HTERT RPE-1 (cell line): ENCODE data around the gene MTR.

ENCODE experiments used
- in situ Hi-C: fragments of 300-500 bp; cut with MboI; formaldehyde crosslinking; loops from 4 replicates; pipeline ENCODE4 v1.14.3; 2020; ENCODE audit warnings: low sequenced_read_pairs

Gene MTR

DNA sequence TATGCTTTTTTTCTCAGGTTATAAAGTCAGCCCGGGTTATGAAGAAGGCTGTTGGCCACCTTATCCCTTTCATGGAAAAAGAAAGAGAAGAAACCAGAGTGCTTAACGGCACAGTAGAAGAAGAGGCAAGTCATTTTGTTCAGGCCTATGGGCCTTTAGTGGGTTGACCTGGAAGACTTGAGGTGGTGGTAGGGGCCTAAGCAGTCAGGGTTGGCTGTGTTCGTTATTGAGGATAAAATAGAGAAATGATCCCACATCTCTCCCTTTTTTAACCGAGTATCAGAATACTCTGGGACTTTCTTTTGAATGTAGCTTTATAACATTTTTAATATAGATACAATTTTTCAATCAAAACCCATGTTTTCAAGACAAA lies 67.1 kb downstream of the MTR start:
- in situ Hi-C loops = no loop called here

- in situ Hi-C loops = no loop called here
These were observed 67.6 kb downstream of the MTR start for GRCh38 chr1:236862615-236863211.

GRCh38 chr1:236864211-236864610 lies 69.1 kb downstream of the MTR start:
- in situ Hi-C loops = no loop called here

DNA sequence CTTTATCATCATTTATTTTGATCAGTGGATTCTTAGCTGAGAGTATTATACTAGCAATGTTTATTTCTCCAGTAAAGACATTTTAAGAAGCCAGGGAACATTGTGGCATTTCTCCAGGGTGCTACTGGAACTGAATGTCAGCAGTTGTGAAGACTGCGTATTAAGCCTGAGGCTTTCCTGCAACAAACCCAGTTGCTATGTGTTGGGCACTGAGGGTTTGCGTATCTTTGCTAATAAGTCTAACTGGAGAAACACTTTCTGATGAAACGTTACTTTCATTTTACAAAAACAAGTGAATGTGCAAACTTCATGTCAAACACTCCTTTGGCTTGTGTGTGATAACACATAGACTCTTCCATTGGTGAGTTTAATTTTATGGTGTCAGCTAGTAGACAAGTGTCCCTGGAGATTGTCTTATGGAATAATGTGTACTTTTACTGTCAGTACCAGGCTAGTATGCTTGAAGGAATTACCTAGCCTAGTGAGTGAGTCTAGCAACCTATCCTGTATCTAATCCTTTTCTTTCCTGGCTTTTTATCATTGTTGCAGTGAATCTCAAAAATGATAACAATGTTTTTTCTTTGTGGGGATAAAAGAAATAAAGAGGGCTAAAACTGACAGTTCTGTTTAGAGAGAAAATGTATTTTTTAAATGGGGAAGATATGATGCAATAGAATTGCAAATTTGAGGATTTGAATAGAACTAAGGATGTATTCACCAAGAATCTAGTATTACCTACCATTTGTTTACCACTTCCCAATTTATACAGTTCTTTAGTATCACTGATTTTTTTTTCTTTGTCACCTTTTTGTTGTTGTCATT lies 70.1 kb downstream of the MTR start:
- in situ Hi-C loops = no loop called here

DNA sequence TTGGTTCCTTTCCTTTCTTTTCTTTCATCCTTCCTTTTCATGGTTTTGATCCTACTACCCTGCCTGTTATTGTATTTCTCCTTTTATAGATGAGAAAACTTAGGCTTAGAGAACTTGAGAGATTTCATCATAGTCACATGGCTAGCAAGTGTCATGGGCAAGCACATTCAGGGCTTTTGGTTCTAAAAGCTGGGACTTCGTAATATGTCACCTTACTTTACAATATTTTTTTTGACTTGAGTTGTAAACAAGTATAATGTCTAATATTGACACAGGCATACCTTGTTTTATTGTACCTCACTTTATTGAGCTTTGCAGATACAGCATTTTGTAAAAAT lies 70.7 kb downstream of the MTR start:
- in situ Hi-C loops = no loop called here

DNA sequence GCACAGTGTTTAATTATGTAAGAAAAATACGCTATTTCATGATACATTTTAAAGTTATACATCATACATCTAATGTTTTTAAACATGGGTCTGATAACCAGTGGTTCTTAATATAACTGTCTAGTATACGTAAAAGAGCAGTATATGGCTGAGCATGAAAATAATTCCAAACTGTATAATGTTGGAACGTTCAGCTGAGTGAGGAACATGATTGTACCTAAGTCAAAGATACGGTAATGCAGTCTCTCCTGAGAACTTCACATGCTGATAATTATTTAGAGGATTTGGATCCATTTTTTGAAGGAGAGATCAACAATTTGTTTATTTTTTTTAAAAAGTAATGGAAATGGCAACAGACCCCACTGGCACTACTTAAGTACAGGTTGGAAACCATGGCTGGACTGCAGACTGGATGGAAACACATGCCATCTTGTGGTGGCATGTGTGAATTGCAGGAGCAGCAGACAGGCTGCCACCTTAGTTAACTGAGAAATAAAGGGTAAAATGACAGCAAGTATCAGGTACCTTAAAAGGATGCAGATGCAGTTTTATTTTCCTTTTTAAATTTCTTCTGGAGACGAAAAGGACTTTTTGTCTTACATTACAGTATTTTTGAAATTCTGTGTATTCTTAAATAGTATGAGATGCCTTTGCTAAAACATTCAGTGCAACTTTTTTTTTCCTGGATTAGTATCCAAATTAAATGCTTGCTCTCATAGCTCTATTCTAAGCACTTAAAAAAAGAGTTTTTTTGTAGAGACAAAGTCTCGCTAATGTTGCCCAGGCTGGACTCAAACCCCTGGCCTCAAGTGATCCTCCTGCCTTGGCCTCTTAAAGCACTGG lies 73.8 kb downstream of the MTR start:
- in situ Hi-C loops = no loop called here

- in situ Hi-C loops = no loop called here
These were observed 74.8 kb downstream of the MTR start for GRCh38 chr1:236869911-236870310.

DNA sequence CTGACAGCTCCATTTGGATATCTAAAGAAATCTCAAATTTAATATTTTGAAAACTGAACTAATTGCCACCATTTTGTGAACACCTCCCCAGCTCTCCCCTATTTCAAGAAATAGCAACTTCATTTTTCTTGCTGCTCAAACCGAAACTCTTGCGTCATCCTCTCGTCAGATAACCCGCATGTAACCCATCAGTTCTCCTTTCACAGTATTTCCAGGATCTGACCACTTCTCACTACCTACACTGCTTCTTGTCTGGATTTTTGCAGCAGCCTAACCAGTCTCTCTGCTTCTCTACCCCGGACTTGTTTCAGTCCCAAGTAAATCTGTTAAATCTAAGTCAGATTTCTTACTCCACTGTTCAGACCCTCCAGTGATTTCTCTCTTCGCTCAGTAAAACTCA lies 75.6 kb downstream of the MTR start:
- in situ Hi-C loops = no loop called here

- in situ Hi-C loops = no loop called here
These were observed 77.1 kb downstream of the MTR start for GRCh38 chr1:236872075-236872666.

GRCh38 chr1:236875975-236876374 lies 80.9 kb downstream of the MTR start:
- in situ Hi-C loops = no loop called here

GRCh38 chr1:236877661-236878060 lies 82.6 kb downstream of the MTR start:
- in situ Hi-C loops = no loop called here

GRCh38 chr1:236880209-236880608 lies 85.1 kb downstream of the MTR start:
- in situ Hi-C loops = no loop called here

DNA sequence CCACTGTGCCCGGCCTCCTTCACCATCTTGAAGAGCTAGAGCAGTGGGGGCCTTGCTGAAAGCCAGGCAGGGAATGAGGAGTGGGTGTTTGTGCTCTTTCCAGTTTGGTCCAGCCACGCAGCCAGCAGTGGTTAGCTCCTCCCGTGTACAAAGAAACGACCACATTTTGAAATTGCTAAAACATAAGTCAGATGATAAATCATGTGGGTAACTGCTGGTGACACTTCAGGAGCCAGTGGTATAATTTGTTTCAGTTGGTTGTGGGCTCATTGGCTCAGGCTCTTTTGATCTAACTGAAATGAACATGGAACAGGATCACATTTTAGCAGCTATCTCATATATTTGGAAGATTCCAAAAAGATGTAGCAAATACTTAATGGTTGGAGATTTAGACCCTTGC lies 87.6 kb downstream of the MTR start:
- in situ Hi-C loops = no loop called here

DNA sequence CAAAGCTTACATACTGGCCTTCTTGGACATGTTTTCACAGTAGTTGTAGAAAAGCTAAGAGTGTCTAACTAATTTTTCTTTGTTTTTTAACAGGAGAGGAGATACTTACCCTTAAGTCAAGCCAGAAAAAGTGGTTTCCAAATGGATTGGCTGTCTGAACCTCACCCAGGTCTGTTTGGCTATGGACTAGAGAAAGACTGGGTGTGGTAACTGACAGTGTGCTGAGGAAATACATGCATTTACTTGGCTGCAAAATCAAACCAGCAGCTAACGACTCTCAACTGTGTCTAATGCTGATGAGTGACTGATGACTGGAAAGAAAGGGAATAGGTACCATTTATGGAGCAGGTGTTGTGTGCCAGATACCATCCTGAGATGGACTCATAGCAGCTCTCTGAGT lies 91.1 kb downstream of the MTR start:
- in situ Hi-C loops = no loop called here

DNA sequence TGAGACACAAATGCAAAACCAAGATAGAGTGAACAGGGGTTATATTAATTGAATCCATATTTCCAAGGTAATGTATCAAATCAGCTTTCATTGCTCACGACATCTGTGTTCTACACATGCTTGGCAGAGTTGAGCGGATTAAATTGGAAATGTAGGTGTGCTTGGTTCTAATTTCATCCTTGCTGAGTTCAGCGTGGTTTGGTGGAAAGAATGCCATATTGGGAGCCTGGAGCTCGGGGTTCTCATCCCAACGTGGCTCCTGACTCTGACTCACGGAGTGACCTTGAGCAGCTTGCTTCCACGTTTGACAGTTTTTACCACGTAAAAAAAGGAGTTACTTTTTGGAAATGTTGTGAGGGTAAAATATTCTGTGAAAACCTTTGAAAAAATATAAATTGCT lies 92.0 kb downstream of the MTR start:
- in situ Hi-C loops = no loop called here

DNA sequence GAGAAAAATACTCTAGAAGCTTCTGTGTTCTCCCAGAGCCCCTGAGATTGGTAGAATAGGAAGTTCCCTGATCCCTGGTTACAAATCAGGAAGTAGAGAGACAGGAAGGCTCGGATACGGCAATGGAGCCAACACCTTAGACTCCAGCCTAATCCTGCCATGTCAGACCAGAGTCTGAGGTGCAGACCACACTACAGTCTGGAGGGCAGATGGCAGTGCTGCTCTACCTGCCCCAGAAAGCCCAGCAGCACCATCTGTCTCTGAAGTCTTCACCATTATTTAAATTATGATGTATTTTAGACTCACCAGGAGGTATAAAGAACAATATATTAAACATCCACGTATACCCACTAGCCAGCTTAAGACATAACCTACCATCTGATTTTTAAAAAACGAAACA lies 93.0 kb downstream of the MTR start:
- in situ Hi-C loops = no loop called here

DNA sequence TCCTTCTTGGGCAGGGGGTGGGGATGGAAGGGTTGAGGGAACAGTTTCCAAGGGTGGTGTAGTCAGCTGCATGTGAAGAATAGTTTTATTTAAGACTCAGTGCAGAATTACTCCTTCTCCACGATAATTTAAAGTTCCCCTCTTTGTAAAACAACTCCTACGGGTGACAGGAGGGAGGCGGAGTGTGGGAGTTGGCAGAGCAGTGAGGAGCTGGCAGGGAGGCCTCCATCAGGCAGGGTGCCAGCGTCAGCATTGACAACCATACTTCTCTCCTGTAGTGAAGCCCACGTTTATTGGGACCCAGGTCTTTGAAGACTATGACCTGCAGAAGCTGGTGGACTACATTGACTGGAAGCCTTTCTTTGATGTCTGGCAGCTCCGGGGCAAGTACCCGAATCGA lies 93.8 kb downstream of the MTR start:
- in situ Hi-C loops = no loop called here

- in situ Hi-C loops = no loop called here
These were observed 95.3 kb downstream of the MTR start for GRCh38 chr1:236890152-236891056.

DNA sequence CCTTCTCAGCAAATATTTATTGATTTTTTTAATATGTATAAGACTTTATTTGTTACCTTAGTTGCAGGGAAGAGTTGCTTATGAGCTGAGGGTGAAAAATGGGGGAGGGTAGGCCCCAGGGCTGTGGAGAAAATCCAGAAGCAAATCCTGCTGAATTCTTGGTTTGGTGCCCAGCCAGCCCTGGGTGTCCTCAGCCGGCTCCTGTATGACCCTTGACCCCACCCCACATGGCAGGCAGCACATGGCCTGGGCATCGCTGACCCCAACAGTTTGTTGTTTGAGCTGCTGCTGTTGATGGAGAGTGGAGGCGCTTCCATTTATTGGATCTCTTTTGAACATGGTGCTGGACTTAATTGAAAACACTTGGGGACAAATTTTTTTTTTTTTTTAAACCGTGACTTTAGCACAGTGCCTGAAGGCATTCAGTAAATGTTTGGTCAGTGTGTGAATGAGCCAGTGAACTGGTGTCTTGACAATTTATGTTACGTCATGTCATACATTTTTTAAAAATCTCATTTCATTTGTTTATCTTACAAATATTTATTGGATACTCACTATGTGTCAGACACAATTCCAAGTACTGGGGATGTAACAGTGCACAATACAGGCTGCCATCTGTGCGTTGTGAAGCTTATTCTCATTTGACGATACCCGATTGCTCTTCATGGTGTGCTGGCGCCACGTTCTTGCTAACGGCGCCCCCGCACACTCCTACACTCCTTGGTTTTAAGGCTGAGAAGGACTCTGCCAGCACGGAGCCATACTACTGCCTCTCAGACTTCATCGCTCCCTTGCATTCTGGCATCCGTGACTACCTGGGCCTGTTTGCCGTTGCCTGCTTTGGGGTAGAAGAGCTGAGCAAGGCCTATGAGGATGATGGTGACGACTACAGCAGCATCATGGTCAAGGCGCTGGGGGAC lies 98.8 kb downstream of the MTR start:
- in situ Hi-C loops = no loop called here
